Neural crest cell (in vitro differentiated cells): Measurements from ENCODE around the gene GNPDA2. TPM values are rescaled to one million over a fixed set of nuclear protein-coding genes. Genes with fewer than 3 reads are reported as not detected.

Experiments used
- DNase-seq: peaks from one replicate; pipeline ENCODE4 v3.0.0; 2021; ENCODE audit warnings: low read depth, mixed read lengths, low spot score
- H3K27ac Mint-ChIP-seq: one replicate; pipeline ENCODE4 v1.8.0; 2021; ENCODE audit warnings: mild to moderate bottlenecking, mixed read lengths; ENCODE audit not compliant: unreplicated experiment
- H3K27me3 Mint-ChIP-seq: 2 replicates; pipeline ENCODE4 v1.8.0; 2021; ENCODE audit warnings: low read depth, mild to moderate bottlenecking, mixed read lengths
- H3K36me3 Mint-ChIP-seq: 2 replicates; pipeline ENCODE4 v1.8.0; 2021; ENCODE audit warnings: low read depth, mild to moderate bottlenecking, mixed read lengths
- H3K4me1 Mint-ChIP-seq: 2 replicates; pipeline ENCODE4 v1.8.0; 2021; ENCODE audit warnings: mixed read lengths
- H3K4me3 Mint-ChIP-seq: one replicate; pipeline ENCODE4 v1.8.0; 2021; ENCODE audit warnings: mild to moderate bottlenecking, mixed read lengths
- H3K9me3 Mint-ChIP-seq: 2 replicates; pipeline ENCODE4 v1.8.0; 2021; ENCODE audit warnings: mixed read lengths
- CTCF ChIP-seq: fragments of 200-600 bp; sonication (generic); conservative IDR thresholded peaks from 2 replicates; pipeline ENCODE4 v1.5.0; 2021; ENCODE audit warnings: antibody characterized with exemption, mild to moderate bottlenecking
- total RNA-seq: library from RNA; stranded (reverse); gene quantifications from 2 replicates; pipeline ENCODE4 v1.2.1, GENCODE V29; 2021

The GNPDA2 gene
- total RNA-seq, 1 donor from 2014 or later = 11.8 TPM

- no peaks in the 10 kb centered on the region for H3K27me3 Mint-ChIP-seq
- H3K4me3 Mint-ChIP-seq = no peak overlapping the region
- no peak for TF ChIP-seq CTCF
- no peaks in the 10 kb centered on the region for H3K36me3 Mint-ChIP-seq
- H3K9me3 Mint-ChIP-seq = no peaks in the 10 kb centered on the region
- H3K4me1 Mint-ChIP-seq = peaks cover 12% of the 10 kb centered on the region
- no peak for DNase-seq
- H3K27ac Mint-ChIP-seq = no peak overlapping the region
Measured at GRCh38 chr4:44720371-44720770, 6.0 kb downstream of the GNPDA2 start.

GRCh38 chr4:44716597-44716996, 9.8 kb downstream of the GNPDA2 start:
- H3K27ac Mint-ChIP-seq = no peak overlapping the region
- DNase-seq = no peak
- H3K9me3 Mint-ChIP-seq = no peaks in the 10 kb centered on the region
- peaks cover 3% of the 10 kb centered on the region for H3K36me3 Mint-ChIP-seq
- H3K4me3 Mint-ChIP-seq = no peak overlapping the region
- H3K27me3 Mint-ChIP-seq = no peaks in the 10 kb centered on the region
- no peak for TF ChIP-seq CTCF
- H3K4me1 Mint-ChIP-seq = no peaks in the 10 kb centered on the region

- H3K27me3 Mint-ChIP-seq = no peaks in the 10 kb centered on the region
- no peak overlapping the region for H3K4me3 Mint-ChIP-seq
- no peaks in the 10 kb centered on the region for H3K9me3 Mint-ChIP-seq
- no peak for TF ChIP-seq CTCF
- no peaks in the 10 kb centered on the region for H3K4me1 Mint-ChIP-seq
- peaks cover 3% of the 10 kb centered on the region for H3K36me3 Mint-ChIP-seq
- DNase-seq = no peak
- no peak overlapping the region for H3K27ac Mint-ChIP-seq
Measured at GRCh38 chr4:44713125-44713524, 13.2 kb downstream of the GNPDA2 start.

GRCh38 chr4:44704673-44705072, 21.7 kb downstream of the GNPDA2 start:
- H3K27ac Mint-ChIP-seq = no peak overlapping the region

GRCh38 chr4:44701037-44701436, 25.3 kb downstream of the GNPDA2 start:
- TF ChIP-seq CTCF = no peak
- H3K36me3 Mint-ChIP-seq = peaks cover 8% of the 10 kb centered on the region
- H3K9me3 Mint-ChIP-seq = no peaks in the 10 kb centered on the region
- no peak for DNase-seq
- no peak overlapping the region for H3K4me3 Mint-ChIP-seq
- no peaks in the 10 kb centered on the region for H3K27me3 Mint-ChIP-seq
- H3K4me1 Mint-ChIP-seq = no peaks in the 10 kb centered on the region
- no peak overlapping the region for H3K27ac Mint-ChIP-seq

More at GRCh38 chr4:44704673-44705072, 21.7 kb downstream of the GNPDA2 start:
- TF ChIP-seq CTCF = no peak
- no peak for DNase-seq
- Mint-ChIP-seq H3K4me1 (no peaks in the 10 kb centered on the region), H3K36me3 (no peaks in the 10 kb centered on the region), H3K9me3 (no peaks in the 10 kb centered on the region), H3K4me3 (no peak overlapping the region), H3K27me3 (no peaks in the 10 kb centered on the region)

GRCh38 chr4:44700427-44700826, 25.9 kb downstream of the GNPDA2 start:
- no peak for TF ChIP-seq CTCF
- no peaks in the 10 kb centered on the region for H3K9me3 Mint-ChIP-seq
- H3K4me1 Mint-ChIP-seq = no peaks in the 10 kb centered on the region
- peaks cover 9% of the 10 kb centered on the region for H3K36me3 Mint-ChIP-seq
- H3K27ac Mint-ChIP-seq = no peak overlapping the region
- H3K4me3 Mint-ChIP-seq = no peak overlapping the region
- DNase-seq = no peak
- H3K27me3 Mint-ChIP-seq = no peaks in the 10 kb centered on the region
